DMS53 (cell line): ENCODE data around the gene TRAFD1.
A peak's percentile ranks its signal among the peaks of the same experiment; 100 is the strongest.

ENCODE experiments used
- DNase-seq: peaks from one replicate; lab custom pipeline; 2025; lab: John Stamatoyannopoulos, UW

The TRAFD1 gene

DNA sequence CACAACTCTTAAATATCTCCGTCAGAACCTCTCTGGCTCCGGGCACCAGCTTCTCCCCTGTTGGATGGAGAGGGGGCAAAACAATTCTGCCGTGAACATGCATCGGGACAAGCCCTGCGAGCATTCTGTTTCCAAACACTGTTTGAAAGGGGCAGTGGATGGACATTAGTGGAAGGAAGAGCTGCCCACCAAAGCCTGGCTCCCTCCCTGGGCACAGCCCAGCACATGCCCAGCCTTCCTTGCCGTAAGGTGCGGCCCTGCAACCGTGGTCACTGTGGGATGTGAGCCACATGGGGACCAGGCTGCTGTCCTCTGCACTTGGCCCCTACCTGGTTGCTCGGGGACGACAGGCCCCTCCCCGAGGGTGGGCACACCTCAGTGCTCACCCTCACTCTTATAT lies 54.0 kb downstream of the TRAFD1 start:
- DNase-seq: no peak

DNA sequence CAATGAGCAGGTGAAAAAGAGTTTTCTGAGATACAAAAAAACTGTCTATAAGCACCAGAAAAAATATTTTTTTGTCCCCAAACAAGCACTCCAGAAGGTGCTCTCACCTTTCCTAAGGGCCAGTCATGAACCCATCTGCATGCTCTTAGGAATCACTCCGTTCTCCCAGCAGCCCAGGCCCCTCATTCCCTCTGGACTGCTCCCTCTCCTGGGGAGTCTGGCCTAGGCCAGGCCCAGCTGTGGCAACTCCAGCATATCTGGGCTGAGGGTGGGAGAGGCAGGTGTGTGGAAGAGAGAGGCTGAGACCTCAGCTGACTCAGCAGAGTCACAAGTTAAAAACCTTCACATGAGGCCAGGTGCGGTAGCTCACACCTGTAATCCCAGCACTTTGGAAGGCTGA lies 54.6 kb downstream of the TRAFD1 start:
- no peak for DNase-seq

- no peak for DNase-seq
Observed at GRCh38 chr12:112180422-112180821, 55.1 kb downstream of the TRAFD1 start.

DNA sequence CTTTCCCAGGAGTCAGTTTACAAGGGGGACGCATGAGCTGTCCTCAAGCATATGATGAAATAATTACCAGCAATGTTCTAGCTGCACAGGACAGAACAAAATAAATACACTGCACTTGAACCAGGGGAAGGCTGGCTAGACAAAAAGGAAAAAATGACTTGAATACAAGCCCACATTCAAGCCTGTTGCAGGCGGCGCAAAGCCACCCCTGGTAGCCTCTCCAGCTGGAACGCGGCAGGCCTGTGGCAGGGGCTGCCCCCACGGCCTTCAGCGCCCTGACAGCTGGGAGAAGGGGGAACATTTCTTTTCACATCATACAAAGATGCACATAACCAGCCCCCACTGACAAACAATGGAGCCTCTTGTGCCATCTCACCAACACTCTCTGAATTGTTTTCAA lies 57.1 kb downstream of the TRAFD1 start:
- DNase-seq: no peak

DNA sequence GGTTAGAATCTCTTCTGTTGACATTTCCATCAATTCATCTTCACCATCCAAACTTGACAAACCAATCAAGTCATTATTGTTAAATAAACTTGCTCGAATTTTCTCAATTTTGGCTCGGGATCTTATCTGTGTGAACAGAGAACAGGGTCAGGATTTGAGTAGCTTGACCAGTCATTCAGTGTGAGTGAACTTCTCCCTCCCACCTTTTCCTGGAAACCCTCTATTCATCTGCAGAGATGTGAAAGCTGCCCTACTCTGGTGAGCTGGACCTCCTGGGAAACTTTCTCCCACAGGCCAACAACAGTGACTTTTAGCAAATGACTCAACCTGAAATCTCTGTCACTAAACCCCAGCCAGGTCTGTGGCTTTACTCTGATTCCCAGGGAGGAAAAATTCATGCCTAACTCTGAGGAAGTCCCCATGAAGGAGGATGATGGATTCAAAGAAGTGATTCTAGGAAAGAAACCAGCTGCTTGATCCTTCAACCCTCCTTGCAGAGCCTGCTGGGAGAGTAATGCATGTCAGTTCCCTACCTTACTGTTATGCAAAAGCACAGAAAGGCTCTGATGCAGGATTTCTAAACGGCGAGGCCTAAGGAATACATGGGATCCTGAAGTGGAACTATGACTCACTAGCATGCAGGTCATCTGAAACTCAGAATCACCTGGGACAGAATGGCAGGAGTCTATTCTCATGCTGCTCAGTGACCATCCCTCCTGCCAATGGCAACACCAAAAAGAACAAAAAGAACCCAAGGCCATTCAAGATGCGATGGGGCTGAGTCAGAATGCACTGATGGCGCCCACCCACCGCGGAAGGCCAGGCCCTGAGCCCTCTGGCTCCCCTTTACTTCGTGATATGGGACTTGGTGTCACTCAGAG lies 58.0 kb downstream of the TRAFD1 start:
- no peak for DNase-seq

DNA sequence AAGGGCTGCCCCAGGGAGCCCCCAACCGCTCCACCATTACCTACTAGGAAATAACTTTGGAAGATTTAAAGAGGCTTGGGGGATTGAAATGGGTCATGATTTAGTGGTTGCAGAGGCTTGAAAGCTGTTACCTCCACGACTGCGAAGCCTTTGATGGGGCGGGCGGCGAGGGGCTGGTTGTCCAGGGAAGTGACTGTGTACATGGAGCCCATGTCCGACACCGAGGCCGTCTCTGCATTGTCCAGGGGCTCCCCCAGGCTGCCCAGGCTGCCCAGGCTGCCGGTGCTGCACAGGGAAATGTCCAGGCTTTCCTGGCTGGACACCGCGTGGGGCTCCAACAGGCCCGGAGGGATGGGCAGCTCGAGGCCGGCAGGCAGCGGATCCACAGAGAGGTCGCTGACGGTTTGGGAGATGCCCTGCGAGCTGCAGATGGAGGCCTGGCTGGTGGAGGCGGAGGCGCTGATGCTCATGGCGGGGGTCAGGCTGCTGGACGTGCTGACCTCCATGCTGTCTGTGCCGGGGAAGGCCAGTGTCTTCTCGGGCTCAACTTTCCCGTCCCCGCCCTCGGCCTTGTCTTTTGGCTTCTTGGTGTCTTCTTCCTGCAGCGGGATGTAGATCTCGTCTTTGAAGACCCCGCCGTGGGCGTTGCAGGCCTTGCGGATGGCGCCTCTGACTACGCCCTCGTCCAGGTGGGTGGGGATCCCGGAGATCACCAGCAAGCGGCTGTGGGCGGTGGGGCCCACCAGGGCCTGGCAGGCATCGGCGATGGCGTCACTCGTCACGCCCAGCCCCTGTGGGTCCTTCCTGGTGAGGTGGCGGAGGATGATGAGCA lies 58.9 kb downstream of the TRAFD1 start:
- no peak for DNase-seq

DNA sequence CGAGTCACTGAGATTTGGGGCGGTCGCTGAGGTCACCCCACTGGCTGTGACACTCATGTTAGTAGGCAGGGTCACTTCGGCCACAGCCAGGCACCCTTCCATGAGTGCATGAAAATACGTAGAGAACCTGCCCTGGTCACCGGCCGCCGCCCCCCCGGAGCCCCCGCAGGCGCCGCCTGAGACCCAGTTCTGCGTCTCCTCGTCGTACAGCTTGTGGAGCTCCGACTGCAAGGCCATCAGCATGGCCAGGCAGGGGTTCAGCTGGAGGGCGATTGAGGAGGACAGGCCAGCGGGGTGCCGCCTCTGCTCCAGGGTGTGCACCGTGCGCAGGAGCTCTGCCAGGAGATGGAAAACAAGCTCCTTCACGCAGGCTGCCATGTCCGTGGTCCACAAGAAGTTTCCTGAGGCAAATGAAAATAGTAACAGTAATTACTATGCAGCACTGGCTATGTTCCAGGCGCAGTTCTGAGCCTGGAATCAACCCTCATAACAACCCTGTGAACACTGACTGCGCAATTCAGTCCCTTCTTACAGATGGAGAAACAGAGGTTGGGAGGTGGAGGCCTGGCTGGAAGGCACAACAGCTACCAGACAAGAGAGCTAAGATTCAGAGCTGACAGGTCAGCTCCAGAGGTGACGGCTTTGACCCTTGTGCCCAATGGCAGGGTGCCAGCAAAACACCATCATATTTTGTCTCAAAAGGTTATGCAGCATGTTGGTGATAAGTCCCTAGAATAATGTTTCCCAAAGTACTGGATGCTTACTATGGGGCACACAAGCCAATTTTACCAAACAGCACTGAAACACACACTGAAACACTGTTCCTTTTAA lies 59.9 kb downstream of the TRAFD1 start:
- no peak for DNase-seq

GRCh38 chr12:112188130-112188830 lies 62.9 kb downstream of the TRAFD1 start:
- DNase-seq: no peak

DNA sequence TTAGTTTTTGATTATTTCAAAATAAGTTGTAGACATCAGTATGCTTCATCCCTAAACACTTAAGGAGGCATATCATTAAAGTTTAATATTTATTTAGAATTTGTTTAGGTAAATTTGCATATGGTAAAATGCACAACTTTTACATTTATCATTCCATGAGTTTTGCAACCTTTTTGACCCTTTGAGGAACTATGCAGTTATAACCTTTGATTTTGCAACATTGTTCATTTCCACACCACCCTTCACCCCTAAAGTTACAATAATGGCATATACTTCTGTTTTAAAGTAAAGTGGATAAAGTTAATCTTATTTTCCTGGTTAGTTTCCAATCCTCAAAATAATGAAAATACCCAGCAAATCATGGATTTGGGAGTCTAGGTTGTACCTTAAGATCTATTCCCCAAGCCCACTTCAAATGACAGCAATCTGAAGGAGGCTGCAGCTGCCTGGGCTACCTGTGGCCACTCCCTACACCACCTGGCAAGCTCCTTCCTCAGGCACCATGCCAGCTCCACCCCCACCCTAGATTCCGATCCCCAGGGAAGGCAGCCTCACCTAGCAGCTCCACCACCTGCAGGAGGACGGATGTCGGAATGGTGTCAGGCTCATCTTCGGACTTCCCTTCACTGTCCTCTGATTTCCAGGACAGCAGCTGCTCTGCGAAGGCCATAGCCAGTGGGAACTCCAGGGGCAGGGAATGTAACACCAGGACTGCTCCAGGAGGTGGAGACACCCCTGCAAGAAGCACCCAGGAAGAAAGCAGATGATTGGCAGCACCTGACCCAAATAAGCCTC lies 65.1 kb downstream of the TRAFD1 start:
- peak; percentile 95 for DNase-seq

- no peak for DNase-seq
Observed at GRCh38 chr12:112191201-112191600, 65.8 kb downstream of the TRAFD1 start.

- no peak for DNase-seq
Observed at GRCh38 chr12:112191840-112192321, 66.5 kb downstream of the TRAFD1 start.

DNA sequence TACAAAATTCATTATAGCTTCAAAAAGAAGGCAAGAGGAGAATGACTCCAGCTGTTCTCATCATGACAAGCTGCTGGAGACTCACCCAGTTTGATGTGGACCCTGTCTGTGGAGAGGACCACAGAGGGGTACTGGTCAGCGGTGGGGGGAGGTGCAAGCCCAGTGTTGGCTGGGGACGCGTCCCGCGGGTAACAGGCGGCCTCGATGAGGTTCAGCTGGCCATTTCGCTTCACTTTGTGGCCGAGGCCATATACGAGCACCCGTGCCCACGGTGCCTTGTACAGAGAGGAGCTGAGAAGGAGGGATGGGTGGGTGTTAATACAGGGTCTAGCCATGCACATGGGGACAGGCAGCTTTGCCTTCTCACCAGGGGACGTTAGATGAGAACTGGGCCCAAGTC lies 67.1 kb downstream of the TRAFD1 start:
- no peak for DNase-seq

DNA sequence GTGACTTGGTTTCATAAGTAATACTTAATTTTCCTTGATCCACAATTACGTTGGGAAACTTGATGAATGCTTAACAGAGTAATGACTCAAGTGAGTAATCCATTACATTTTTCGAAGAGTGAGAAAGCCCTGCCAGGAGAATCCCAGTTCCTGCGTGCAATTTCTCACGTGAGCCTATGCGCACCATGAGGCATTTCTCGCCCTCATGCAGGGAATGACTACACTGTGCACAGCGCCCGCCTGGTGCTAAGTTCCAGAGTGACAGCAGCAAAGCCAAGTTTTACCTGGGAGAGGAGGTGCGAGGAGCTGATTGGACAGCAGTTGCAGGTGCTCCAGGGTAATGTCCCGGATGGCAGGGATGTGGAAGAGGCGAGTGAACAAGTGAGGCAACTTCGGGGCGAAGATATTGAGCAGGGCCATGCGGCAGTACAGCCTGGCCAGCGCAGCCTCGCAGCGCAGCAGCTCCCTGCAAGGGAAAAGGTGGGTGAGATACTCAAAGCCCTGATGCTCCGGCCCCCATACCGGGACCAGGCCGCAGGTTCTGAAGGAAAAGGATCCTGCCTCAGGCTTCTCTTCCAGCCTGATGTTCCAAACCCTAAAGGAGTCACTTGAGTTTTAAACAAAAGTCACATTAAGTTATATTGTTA lies 69.4 kb downstream of the TRAFD1 start:
- DNase-seq: no peak

DNA sequence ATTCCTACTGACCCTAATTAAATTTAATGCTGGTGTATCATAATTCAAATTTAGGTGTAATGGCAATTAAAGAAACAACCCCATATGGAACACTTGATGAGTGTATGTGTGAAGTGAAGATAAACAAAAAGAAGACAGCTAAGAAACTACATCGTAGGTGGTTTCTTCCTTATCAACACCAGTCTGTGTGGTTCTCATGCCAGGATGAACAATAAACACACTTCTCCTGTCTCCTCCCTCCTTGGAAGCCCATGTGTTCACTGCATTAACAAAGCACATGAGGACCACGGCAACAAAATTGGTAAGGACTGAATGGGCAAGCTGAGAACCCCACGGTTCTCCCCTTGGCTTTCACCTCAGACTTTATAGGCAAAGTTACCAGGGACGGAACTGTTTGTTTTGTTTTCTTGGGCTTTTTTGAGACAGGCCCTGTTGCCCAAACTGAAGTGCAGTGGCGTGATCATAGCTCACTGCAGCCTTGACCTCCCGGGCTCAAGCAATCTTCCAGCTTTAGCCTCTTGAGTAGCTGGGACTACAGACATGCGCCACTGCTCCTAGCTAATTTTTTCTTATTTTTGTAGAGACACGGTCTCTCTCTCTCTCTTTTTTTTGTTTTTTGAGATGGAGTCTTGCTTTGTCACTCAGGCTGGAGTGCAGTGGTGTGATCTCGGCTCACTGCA lies 71.0 kb downstream of the TRAFD1 start:
- DNase-seq: no peak

DNA sequence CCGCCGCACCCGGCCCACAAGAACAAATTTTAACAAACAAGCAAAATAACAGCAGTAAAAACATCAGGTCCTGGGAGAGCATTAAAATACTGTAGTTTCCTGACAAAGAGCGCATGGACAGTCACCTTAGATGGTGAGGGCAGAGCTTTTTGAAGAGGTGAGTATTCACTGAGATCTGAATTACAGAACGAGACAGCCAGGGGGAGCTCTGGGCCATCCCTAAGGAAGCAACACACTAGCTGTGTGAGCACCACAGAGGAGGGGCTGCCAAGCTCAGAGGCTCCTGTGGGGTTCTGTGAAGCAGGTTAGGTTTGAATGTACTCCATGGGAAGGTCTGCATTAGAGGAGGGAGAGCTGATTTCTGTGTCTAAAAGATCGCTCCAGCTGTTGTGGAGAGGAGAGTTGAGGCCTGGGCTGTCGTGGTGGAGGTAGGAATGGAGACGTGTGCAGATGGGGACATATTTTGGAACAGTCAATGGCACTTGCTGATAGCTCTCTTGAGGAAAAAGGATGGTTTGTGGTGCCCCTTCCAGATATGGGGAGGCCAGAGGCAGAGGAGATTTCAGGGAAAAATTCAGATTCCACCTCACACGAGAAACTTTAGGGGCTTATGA lies 72.9 kb downstream of the TRAFD1 start:
- DNase-seq: peak; percentile 85

- DNase-seq: no peak
Observed at GRCh38 chr12:112199136-112199535, 73.8 kb downstream of the TRAFD1 start.
